CD4-positive, alpha-beta memory T cell (primary cell): Measurements from ENCODE around the gene SASH1. TPM values are rescaled to one million over a fixed set of nuclear protein-coding genes. Genes with fewer than 3 reads are reported as not detected.
A peak's percentile ranks its signal among the peaks of the same experiment; 100 is the strongest.

Source experiments
- CTCF ChIA-PET: fragments of 350-600 bp; sonication (Branson Sonifier 250); formaldehyde crosslinking; loops from one replicate; lab custom pipeline; 2021; ENCODE audit warnings: inconsistent platforms; ENCODE audit not compliant: partially characterized antibody; lab: Charles Lee
- POLR2A ChIA-PET: fragments of 350-600 bp; sonication (Branson Sonifier 250); formaldehyde crosslinking; loops from one replicate; lab custom pipeline; 2021; ENCODE audit not compliant: partially characterized antibody; lab: Charles Lee
- DNase-seq, 5 donors: peaks; one replicate each; pipeline versions ENCODE4 v3.0.0 to v3.0.0-alpha.2; 2020 to 2022; ENCODE audit warnings: mixed read lengths in 1 of 5
- H3K27ac ChIP-seq: one replicate; pipeline ENCODE4 v1.7.0; 2013; ENCODE audit warnings: low read depth, low read length
- H3K27me3 ChIP-seq: 2 replicates; pipeline ENCODE4 v1.7.0; 2013; ENCODE audit warnings: mild to moderate bottlenecking, low read length, moderate library complexity; ENCODE audit not compliant: insufficient read depth
- H3K36me3 ChIP-seq: 2 replicates; pipeline ENCODE4 v1.7.0; 2013; ENCODE audit warnings: mild to moderate bottlenecking, low read length, moderate library complexity; ENCODE audit not compliant: insufficient read depth
- H3K4me1 ChIP-seq: 2 replicates; pipeline ENCODE4 v1.7.0; 2013; ENCODE audit warnings: mild to moderate bottlenecking, low read length, moderate library complexity; ENCODE audit not compliant: insufficient read depth
- H3K4me3 ChIP-seq, 2 donors: one replicate each; pipeline ENCODE4 v1.7.0; 2013; ENCODE audit warnings: low read length in 2 of 2, mild to moderate bottlenecking in 1 of 2
- H3K9me3 ChIP-seq, 2 donors: one replicate each; pipeline ENCODE4 v1.7.0; 2013; ENCODE audit warnings: low read length in 2 of 2, control low read depth in 1 of 2; ENCODE audit not compliant: control insufficient read depth in 1 of 2
- H3K27ac Mint-ChIP-seq, 7 donors: one replicate each; pipeline ENCODE4 v1.8.0; 2020 to 2021; ENCODE audit warnings: mixed read lengths in 7 of 7, mild to moderate bottlenecking in 6 of 7, inconsistent platforms in 3 of 7, moderate library complexity in 3 of 7
- H3K27me3 Mint-ChIP-seq, 2 donors: one replicate each; pipeline ENCODE4 v1.8.0; 2020 to 2021; ENCODE audit warnings: mixed read lengths in 2 of 2
- H3K36me3 Mint-ChIP-seq, 2 donors: one replicate each; pipeline ENCODE4 v1.8.0; 2020 to 2021; ENCODE audit warnings: mixed read lengths in 2 of 2, inconsistent platforms in 1 of 2, mild to moderate bottlenecking in 1 of 2
- H3K4me1 Mint-ChIP-seq, 4 donors: one replicate each; pipeline ENCODE4 v1.8.0; 2020 to 2021; ENCODE audit warnings: mixed read lengths in 4 of 4, mild to moderate bottlenecking in 1 of 4
- H3K4me3 Mint-ChIP-seq, 8 donors: one replicate each; pipeline ENCODE4 v1.8.0; 2020 to 2021; ENCODE audit warnings: mixed read lengths in 8 of 8, mild to moderate bottlenecking in 7 of 8, moderate library complexity in 6 of 8, inconsistent platforms in 3 of 8
- H3K9me3 Mint-ChIP-seq, 8 donors: one replicate each; pipeline ENCODE4 v1.8.0; 2020 to 2021; ENCODE audit warnings: mixed read lengths in 8 of 8, mild to moderate bottlenecking in 5 of 8, inconsistent platforms in 3 of 8, moderate library complexity in 1 of 8
- intact Hi-C: fragments of 100-400 bp; cut with micrococcal nuclease; formaldehyde crosslinking; loops from one replicate; pipeline ENCODE4 v1.15.1; 2023
- polyA plus RNA-seq, 2 donors: library from polyadenylated mRNA; unstranded; fragments of 300-500 nt; fragmentation: Illumina TruSeq; gene quantifications; one replicate each; pipeline ENCODE4 v1.2.3, GENCODE V29; 2021
- total RNA-seq, 2 experiments: library from RNA; stranded (reverse); gene quantifications; one replicate each; pipeline ENCODE4 v1.2.3, GENCODE V29; 2021

The SASH1 gene
- total and polyA plus RNA-seq, 4 experiments from 2014 or later: 0.26 to 4.9 (median 1.7) TPM

DNA sequence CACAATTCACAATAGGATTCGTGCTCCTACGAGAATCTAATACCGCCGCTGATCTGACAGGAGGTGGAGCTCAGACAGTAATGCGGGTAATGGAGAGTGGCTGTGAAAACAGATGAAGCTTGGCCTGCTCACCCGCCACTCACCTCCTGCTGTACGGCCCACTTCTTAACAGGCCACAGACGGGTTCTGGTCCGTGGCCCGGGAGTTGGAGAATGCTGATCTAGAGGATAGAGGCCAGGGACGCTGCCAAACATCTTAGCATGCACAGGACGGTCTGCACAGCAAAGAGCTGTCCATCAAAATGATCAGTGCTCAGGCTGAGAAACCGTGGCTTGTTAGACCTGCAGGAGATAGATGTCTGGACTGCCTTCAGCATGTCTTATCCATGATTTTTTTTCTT lies 186.4 kb downstream of the SASH1 start:
- Histone ChIP-seq H3K36me3 (no peaks in the 10 kb centered on the region), H3K4me3 (no peak overlapping the region), H3K27me3 (no peaks in the 10 kb centered on the region), H3K27ac (no peak overlapping the region), H3K4me1 (no peaks in the 10 kb centered on the region), H3K9me3 (no peaks in the 10 kb centered on the region)
- H3K9me3 Mint-ChIP-seq: no peaks in the 10 kb centered on the region
- H3K4me3 Mint-ChIP-seq: no peak overlapping the region
- CTCF ChIA-PET: no interaction called here
- no peak overlapping the region for H3K27ac Mint-ChIP-seq
- intact Hi-C loops: no loop called here
- POLR2A ChIA-PET: no interaction called here
- no peak for DNase-seq
- peaks cover 0 to 8% of the 10 kb centered on the region in 2 donors for H3K36me3 Mint-ChIP-seq
- H3K27me3 Mint-ChIP-seq: peaks cover 2 to 8% of the 10 kb centered on the region in 2 donors
- H3K4me1 Mint-ChIP-seq: peaks cover 5 to 7% (median 6%) of the 10 kb centered on the region in 4 donors

- peaks cover 0 to 1% (median under 1%) of the 10 kb centered on the region in 4 donors for H3K4me1 Mint-ChIP-seq
- peak overlapping the region in 1 of 7 donors; percentile 66 for H3K27ac Mint-ChIP-seq
- Histone ChIP-seq H3K9me3 (no peaks in the 10 kb centered on the region), H3K27me3 (no peaks in the 10 kb centered on the region), H3K27ac (no peak overlapping the region), H3K36me3 (no peaks in the 10 kb centered on the region), H3K4me3 (no peak overlapping the region), H3K4me1 (no peaks in the 10 kb centered on the region)
- peaks cover 2 to 9% of the 10 kb centered on the region in 2 donors for H3K27me3 Mint-ChIP-seq
- peak overlapping the region in 1 of 8 donors; percentile 7 for H3K4me3 Mint-ChIP-seq
- H3K9me3 Mint-ChIP-seq: no peaks in the 10 kb centered on the region
- intact Hi-C loops: no loop called here
- POLR2A ChIA-PET: no interaction called here
- peaks cover 0 to 8% of the 10 kb centered on the region in 2 donors for H3K36me3 Mint-ChIP-seq
- DNase-seq: no peak
- CTCF ChIA-PET: no interaction called here
Measured at GRCh38 chr6:148530394-148530953, 187.8 kb downstream of the SASH1 start.

DNA sequence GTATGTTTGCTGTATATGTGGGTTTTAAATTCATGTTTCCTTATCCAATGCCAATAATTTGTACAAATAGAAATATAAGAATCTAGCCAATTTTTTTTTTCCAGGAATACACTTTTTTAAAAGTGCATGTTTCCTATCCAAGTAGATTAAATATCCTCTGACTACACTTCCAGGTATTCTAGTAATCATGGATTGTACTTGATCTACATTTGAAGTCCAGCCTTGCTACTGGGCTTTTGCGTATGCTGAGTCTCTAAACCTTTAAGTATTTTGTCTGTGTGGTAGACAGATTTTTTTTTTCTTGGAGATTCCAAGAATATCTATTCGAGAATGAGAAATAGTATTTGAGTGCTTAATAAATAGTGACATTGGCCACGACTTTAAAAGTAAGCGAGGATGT lies 188.3 kb downstream of the SASH1 start:
- Mint-ChIP-seq H3K27me3 (peaks cover 2 to 8% of the 10 kb centered on the region in 2 donors), H3K9me3 (no peaks in the 10 kb centered on the region), H3K4me3 (no peak overlapping the region), H3K36me3 (peaks cover 0 to 8% of the 10 kb centered on the region in 2 donors), H3K4me1 (no peaks in the 10 kb centered on the region), H3K27ac (no peak overlapping the region)
- no peak overlapping the region for H3K27ac ChIP-seq
- ChIA-PET CTCF (no interaction called here), POLR2A (no interaction called here)
- H3K27me3 ChIP-seq: no peaks in the 10 kb centered on the region
- H3K4me1 ChIP-seq: no peaks in the 10 kb centered on the region
- no peaks in the 10 kb centered on the region for H3K36me3 ChIP-seq
- H3K4me3 ChIP-seq: no peak overlapping the region
- intact Hi-C loops: no loop called here
- no peak for DNase-seq
- H3K9me3 ChIP-seq: no peaks in the 10 kb centered on the region

- POLR2A ChIA-PET: no interaction called here
- CTCF ChIA-PET: no interaction called here
- Mint-ChIP-seq H3K27me3 (peaks cover 2 to 6% of the 10 kb centered on the region in 2 donors), H3K27ac (no peak overlapping the region), H3K9me3 (no peaks in the 10 kb centered on the region), H3K4me1 (no peaks in the 10 kb centered on the region), H3K4me3 (no peak overlapping the region), H3K36me3 (peaks cover 0 to 3% of the 10 kb centered on the region in 2 donors)
- DNase-seq: no peak
- H3K9me3 ChIP-seq: no peaks in the 10 kb centered on the region
- no peaks in the 10 kb centered on the region for H3K4me1 ChIP-seq
- H3K36me3 ChIP-seq: no peaks in the 10 kb centered on the region
- intact Hi-C loops: no loop called here
- H3K27ac ChIP-seq: no peak overlapping the region
- no peaks in the 10 kb centered on the region for H3K27me3 ChIP-seq
- no peak overlapping the region for H3K4me3 ChIP-seq
Measured at GRCh38 chr6:148532698-148533097, 190.1 kb downstream of the SASH1 start.

DNA sequence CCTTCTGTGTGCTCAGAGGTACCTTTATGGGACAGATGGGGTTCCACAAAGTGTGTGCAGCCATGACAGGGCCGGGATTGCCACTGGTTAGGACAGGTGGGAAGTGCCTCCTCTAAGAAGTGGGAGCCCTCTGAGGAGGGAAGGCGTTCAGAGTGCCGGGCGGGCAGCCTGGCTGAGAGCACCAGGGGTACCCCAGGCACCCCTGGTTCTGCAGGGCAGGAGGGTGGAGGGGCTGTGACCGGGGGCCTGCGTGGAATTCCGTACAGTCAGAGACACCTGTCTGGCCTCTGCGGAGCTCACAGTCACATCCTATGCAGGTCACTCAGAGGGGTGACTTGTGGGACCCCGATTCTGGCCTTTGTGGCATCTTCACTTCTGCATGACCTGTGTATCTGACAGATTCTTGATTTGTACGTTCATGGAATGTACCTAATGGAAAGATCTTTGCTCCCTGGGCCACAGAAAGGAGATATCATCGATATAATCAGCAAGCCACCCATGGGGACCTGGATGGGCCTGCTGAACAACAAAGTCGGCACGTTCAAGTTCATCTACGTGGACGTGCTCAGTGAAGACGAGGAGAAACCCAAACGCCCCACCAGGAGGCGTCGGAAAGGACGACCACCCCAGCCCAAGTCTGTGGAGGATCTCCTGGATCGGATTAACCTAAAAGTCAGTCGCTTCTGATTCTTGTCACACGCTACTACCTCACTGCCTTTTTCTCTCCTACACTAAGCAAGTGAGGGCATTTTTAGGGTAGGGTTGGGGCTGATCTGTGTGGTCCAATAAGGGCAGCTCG lies 190.9 kb downstream of the SASH1 start:
- H3K4me3 Mint-ChIP-seq: no peak overlapping the region
- CTCF ChIA-PET: no interaction called here
- peaks cover 2 to 6% of the 10 kb centered on the region in 2 donors for H3K27me3 Mint-ChIP-seq

GRCh38 chr6:148534871-148535270 lies 192.2 kb downstream of the SASH1 start:
- Mint-ChIP-seq H3K27me3 (peaks cover 2 to 8% of the 10 kb centered on the region in 2 donors), H3K36me3 (peaks cover 0 to 3% of the 10 kb centered on the region in 2 donors), H3K27ac (no peak overlapping the region), H3K9me3 (no peaks in the 10 kb centered on the region), H3K4me3 (no peak overlapping the region), H3K4me1 (peaks cover 0 to 3% (median 0%) of the 10 kb centered on the region in 4 donors)
- no peak for DNase-seq
- intact Hi-C loops: no loop called here
- no peak overlapping the region for H3K27ac ChIP-seq
- POLR2A ChIA-PET: no interaction called here
- H3K36me3 ChIP-seq: no peaks in the 10 kb centered on the region
- CTCF ChIA-PET: no interaction called here
- H3K9me3 ChIP-seq: no peaks in the 10 kb centered on the region
- H3K4me3 ChIP-seq: no peak overlapping the region
- H3K4me1 ChIP-seq: no peaks in the 10 kb centered on the region
- H3K27me3 ChIP-seq: no peaks in the 10 kb centered on the region

More for the DNA sequence above, 190.9 kb downstream of the SASH1 start:
- POLR2A ChIA-PET: no interaction called here
- DNase-seq: no peak
- H3K4me1 ChIP-seq: no peaks in the 10 kb centered on the region
- H3K27ac ChIP-seq: no peak overlapping the region
- peaks cover 0 to 3% of the 10 kb centered on the region in 2 donors for H3K36me3 Mint-ChIP-seq
- no peak overlapping the region for H3K27ac Mint-ChIP-seq
- peaks cover 0 to under 1% (median 0%) of the 10 kb centered on the region in 4 donors for H3K4me1 Mint-ChIP-seq
- no peaks in the 10 kb centered on the region for H3K36me3 ChIP-seq
- H3K4me3 ChIP-seq: no peak overlapping the region
- intact Hi-C loops: no loop called here
- H3K27me3 ChIP-seq: no peaks in the 10 kb centered on the region
- no peaks in the 10 kb centered on the region for H3K9me3 Mint-ChIP-seq
- no peaks in the 10 kb centered on the region for H3K9me3 ChIP-seq

- ChIA-PET CTCF (interaction anchor here (1.2 kb wide), 1 partner anchor 25 kb away, joined by 3 read pairs; no protein-coding TSS in a partner anchor), POLR2A (no interaction called here)
- intact Hi-C loops: no loop called here
- no peak for DNase-seq
- Mint-ChIP-seq H3K4me1 (peaks cover 0 to 3% (median 0%) of the 10 kb centered on the region in 4 donors), H3K36me3 (peaks cover 0 to 3% of the 10 kb centered on the region in 2 donors), H3K27me3 (peaks cover 6 to 8% of the 10 kb centered on the region in 2 donors), H3K4me3 (no peak overlapping the region), H3K9me3 (no peaks in the 10 kb centered on the region), H3K27ac (peak overlapping the region in 1 of 7 donors; percentile 3)
- no peak overlapping the region for H3K4me3 ChIP-seq
- H3K27ac ChIP-seq: no peak overlapping the region
- no peaks in the 10 kb centered on the region for H3K27me3 ChIP-seq
- H3K36me3 ChIP-seq: no peaks in the 10 kb centered on the region
- H3K4me1 ChIP-seq: no peaks in the 10 kb centered on the region
- H3K9me3 ChIP-seq: no peaks in the 10 kb centered on the region
Measured at GRCh38 chr6:148535381-148535780, 192.7 kb downstream of the SASH1 start.
